Measurements from ENCODE around the gene CD74.

GRCh38 chr5:150368526-150368925 is 44.2 kb downstream of the CD74 start:
- TF ChIP-seq CTCF (IDR thresholded peaks at IDR 0.05): no peak
- no peak for TF ChIP-seq POLR2A (IDR thresholded peaks at IDR 0.05)

Data from uterus (tissue), 2 donors.